ENCODE data around the gene RUNX2. TPM values are rescaled to one million over a fixed set of nuclear protein-coding genes. Genes with fewer than 3 reads are reported as not detected.

RUNX2 gene
- total and polyA plus RNA-seq, 9 of the 15 experiments (the other 6 are each of a cell fraction or from before 2014, with no cell fraction given), result 0.29 to 1.00 (median 0.43) TPM

DNA sequence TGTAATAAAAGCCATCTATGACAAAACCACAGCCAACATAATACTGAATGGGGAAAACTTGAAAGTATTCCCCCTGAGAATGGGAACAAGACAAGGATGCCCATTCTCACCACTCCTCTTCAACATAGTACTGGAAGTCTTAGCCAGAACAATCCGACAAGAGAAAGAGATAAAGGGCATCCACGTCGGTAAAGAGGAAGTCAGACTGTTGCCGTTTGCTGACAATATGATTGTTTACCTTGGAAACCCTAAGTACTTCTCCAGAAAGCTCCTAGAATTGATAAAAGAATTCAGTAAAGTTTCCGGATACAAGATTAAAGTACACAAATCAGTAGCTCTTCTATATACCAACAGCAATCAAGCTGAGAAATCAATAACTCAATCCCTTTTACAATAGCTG is 14.0 kb upstream of the RUNX2 start:
- no peaks in the 10 kb centered on the region for H3K36me3 ChIP-seq (ENCODE audit: control insufficient read depth, insufficient read depth, low read length)
- H3K27ac ChIP-seq (ENCODE audit: extremely low read depth, low read depth, low read length), result no peak overlapping the region
- TF ChIP-seq, protein P1, sequence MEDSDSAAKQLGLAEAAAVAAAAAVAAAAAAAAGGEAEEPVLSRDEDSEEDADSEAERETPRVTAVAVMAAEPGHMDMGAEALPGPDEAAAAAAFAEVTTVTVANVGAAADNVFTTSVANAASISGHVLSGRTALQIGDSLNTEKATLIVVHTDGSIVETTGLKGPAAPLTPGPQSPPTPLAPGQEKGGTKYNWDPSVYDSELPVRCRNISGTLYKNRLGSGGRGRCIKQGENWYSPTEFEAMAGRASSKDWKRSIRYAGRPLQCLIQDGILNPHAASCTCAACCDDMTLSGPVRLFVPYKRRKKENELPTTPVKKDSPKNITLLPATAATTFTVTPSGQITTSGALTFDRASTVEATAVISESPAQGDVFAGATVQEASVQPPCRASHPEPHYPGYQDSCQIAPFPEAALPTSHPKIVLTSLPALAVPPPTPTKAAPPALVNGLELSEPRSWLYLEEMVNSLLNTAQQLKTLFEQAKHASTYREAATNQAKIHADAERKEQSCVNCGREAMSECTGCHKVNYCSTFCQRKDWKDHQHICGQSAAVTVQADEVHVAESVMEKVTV (CRISPR knock-in tag; IDR thresholded peaks at IDR 0.05), result no peak
- TF ChIP-seq CTBP1 (IDR thresholded peaks at IDR 0.05; ENCODE audit: borderline replicate concordance) (peak; percentile 39; the same call in 1 of the 2 replicates), SOX6 (IDR thresholded peaks at IDR 0.05) (peak; percentile 60; the same call in 1 of the 2 replicates), SPI1 (IDR thresholded peaks at IDR 0.05; ENCODE audit: borderline replicate concordance, low read depth, low read length) (peak; percentile 91), ZNF217 (CRISPR knock-in tag; IDR thresholded peaks at IDR 0.05) (no peak), GABPB1 (CRISPR knock-in tag; IDR thresholded peaks at IDR 0.05) (no peak), SMARCE1 (IDR thresholded peaks at IDR 0.05) (peak; percentile 24; the same call in 1 of the 2 replicates), SUPT5H (IDR thresholded peaks at IDR 0.05) (no peak), FOXJ2 (tag; IDR thresholded peaks at IDR 0.05) (peak; percentile 77; the same call in 1 of the 2 replicates), RFX1 (IDR thresholded peaks at IDR 0.05) (peak; percentile 34; the same call in 1 of the 2 replicates), MYBL2 (IDR thresholded peaks at IDR 0.05; ENCODE audit: low read depth) (no peak), MYBL2 (CRISPR knock-in tag; IDR thresholded peaks at IDR 0.05; ENCODE audit: borderline replicate concordance) (no peak)
- TF ChIP-seq, protein P2, sequence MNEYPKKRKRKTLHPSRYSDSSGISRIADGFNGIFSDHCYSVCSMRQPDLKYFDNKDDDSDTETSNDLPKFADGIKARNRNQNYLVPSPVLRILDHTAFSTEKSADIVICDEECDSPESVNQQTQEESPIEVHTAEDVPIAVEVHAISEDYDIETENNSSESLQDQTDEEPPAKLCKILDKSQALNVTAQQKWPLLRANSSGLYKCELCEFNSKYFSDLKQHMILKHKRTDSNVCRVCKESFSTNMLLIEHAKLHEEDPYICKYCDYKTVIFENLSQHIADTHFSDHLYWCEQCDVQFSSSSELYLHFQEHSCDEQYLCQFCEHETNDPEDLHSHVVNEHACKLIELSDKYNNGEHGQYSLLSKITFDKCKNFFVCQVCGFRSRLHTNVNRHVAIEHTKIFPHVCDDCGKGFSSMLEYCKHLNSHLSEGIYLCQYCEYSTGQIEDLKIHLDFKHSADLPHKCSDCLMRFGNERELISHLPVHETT (CRISPR knock-in tag; conservative IDR thresholded peaks at IDR 0.05 in 1 of 2, IDR thresholded peaks at IDR 0.05 in 1 of 2), result 0 out of 4 replicates have a peak, but pooled peaks of 1 of the 2 experiments have one; percentile 26
- TF ChIP-seq, protein P3, sequence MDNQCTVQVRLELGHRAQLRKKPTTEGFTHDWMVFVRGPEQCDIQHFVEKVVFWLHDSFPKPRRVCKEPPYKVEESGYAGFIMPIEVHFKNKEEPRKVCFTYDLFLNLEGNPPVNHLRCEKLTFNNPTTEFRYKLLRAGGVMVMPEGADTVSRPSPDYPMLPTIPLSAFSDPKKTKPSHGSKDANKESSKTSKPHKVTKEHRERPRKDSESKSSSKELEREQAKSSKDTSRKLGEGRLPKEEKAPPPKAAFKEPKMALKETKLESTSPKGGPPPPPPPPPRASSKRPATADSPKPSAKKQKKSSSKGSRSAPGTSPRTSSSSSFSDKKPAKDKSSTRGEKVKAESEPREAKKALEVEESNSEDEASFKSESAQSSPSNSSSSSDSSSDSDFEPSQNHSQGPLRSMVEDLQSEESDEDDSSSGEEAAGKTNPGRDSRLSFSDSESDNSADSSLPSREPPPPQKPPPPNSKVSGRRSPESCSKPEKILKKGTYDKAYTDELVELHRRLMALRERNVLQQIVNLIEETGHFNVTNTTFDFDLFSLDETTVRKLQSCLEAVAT (IDR thresholded peaks at IDR 0.05), result no peak
- TF ChIP-seq, protein P4, sequence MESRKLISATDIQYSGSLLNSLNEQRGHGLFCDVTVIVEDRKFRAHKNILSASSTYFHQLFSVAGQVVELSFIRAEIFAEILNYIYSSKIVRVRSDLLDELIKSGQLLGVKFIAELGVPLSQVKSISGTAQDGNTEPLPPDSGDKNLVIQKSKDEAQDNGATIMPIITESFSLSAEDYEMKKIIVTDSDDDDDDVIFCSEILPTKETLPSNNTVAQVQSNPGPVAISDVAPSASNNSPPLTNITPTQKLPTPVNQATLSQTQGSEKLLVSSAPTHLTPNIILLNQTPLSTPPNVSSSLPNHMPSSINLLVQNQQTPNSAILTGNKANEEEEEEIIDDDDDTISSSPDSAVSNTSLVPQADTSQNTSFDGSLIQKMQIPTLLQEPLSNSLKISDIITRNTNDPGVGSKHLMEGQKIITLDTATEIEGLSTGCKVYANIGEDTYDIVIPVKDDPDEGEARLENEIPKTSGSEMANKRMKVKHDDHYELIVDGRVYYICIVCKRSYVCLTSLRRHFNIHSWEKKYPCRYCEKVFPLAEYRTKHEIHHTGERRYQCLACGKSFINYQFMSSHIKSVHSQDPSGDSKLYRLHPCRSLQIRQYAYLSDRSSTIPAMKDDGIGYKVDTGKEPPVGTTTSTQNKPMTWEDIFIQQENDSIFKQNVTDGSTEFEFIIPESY (CRISPR knock-in tag; IDR thresholded peaks at IDR 0.05), result no peak
- H3K9me3 ChIP-seq (replicated peaks; ENCODE audit: control insufficient read depth, insufficient read depth, low read depth, low read length), result no peaks in the 10 kb centered on the region
- intact Hi-C loops (cut with micrococcal nuclease), result no loop called here
- H3K27me3 ChIP-seq (ENCODE audit: control insufficient read depth in 2 of 2, insufficient read depth in 2 of 2, low read length in 2 of 2), result no peaks in the 10 kb centered on the region
- H3K4me2 ChIP-seq (ENCODE audit: insufficient read depth, low read length), result no peak overlapping the region
- POLR2A ChIA-PET, result interaction anchor here (1.6 kb wide), 1 partner anchor 25 kb away, joined by 5 read pairs; no protein-coding TSS in a partner anchor
- in situ Hi-C loops (cut with MboI), result no loop called here
- no peak for FAIRE-seq
- CTCF ChIA-PET (ENCODE audit: low intra/inter-chr PET ratio), result no interaction called here
- H3K79me2 ChIP-seq (ENCODE audit: control insufficient read depth, insufficient read depth, low read length), result no peaks in the 10 kb centered on the region
- WGBS (ENCODE audit: insufficient coverage, low coverage, missing lambda C conversion rate), result 3% methylated on average over 5 of the region's 5 CpGs
- DNase-seq (ENCODE audit: extremely low read depth in 1 of 4, low spot score in 3 of 4), result no peak
- H3K4me1 ChIP-seq (replicated peaks in 1 of 2; ENCODE audit: control insufficient read depth in 2 of 2, insufficient read depth in 2 of 2, low read length in 2 of 2), result no peaks in the 10 kb centered on the region
- H3K9ac ChIP-seq (ENCODE audit: insufficient read depth in 1 of 2, low read depth in 2 of 2, low read length in 2 of 2), result no peak overlapping the region
- no TSS peak for BruUV-seq (replicated peaks)
- ATAC-seq, result no peak
- no peaks in the 10 kb centered on the region for H4K20me1 ChIP-seq (replicated peaks; ENCODE audit: control insufficient read depth, insufficient read depth, low read length)
- H2AFZ ChIP-seq (ENCODE audit: low read depth, low read length), result no peak overlapping the region
- H3K9me1 ChIP-seq (ENCODE audit: control insufficient read depth, insufficient read depth, low read length), result no peaks in the 10 kb centered on the region
- no peak overlapping the region for H3K4me3 ChIP-seq

All from K562 (cell line).